ENCODE data around the gene NME4.

GRCh38 chr16:381012-381788 lies 15.8 kb upstream of the NME4 start:
- TF ChIP-seq POLR2A (IDR thresholded peaks at IDR 0.05; ENCODE audit: borderline replicate concordance, extremely low read depth, insufficient read depth, insufficient read length) = no peak
- TF ChIP-seq EGR1 (IDR thresholded peaks at IDR 0.05; ENCODE audit: low read depth) = no peak
- no peak for TF ChIP-seq POLR2AphosphoS5 (IDR thresholded peaks at IDR 0.05; ENCODE audit: low read depth, low read length)

Data from HCT116 (cell line).